KMS-11 (cell line): Measurements from ENCODE around the gene ZP1.

ENCODE experiments used
- H2AFZ ChIP-seq: fragments of 200-600 bp; sonication (generic); 2 replicates; pipeline ENCODE4 v1.6.1; 2016; ENCODE audit warnings: antibody characterized with exemption, mixed run types, low read depth
- H3K27ac ChIP-seq: fragments of 200-600 bp; sonication (generic); 2 replicates; pipeline ENCODE4 v1.6.1; 2016; ENCODE audit warnings: mild to moderate bottlenecking, mixed run types
- H3K27me3 ChIP-seq: fragments of 200-600 bp; sonication (generic); 2 replicates; pipeline ENCODE4 v1.6.1; 2017; ENCODE audit warnings: mild to moderate bottlenecking, low read depth, mixed run types, moderate library complexity; ENCODE audit not compliant: insufficient read depth
- H3K36me3 ChIP-seq: fragments of 200-600 bp; sonication (generic); 2 replicates; pipeline ENCODE4 v1.6.1; 2017; ENCODE audit warnings: mild to moderate bottlenecking, mixed run types; ENCODE audit not compliant: insufficient read depth
- H3K4me1 ChIP-seq: fragments of 200-600 bp; sonication (generic); 2 replicates; pipeline ENCODE4 v1.6.1; 2016; ENCODE audit warnings: mild to moderate bottlenecking, low read depth, mixed run types; ENCODE audit not compliant: poor library complexity, severe bottlenecking
- H3K4me2 ChIP-seq: fragments of 200-600 bp; sonication (generic); 2 replicates; pipeline ENCODE4 v1.7.0; 2016; ENCODE audit warnings: mild to moderate bottlenecking, mixed run types
- H3K4me3 ChIP-seq: fragments of 200-600 bp; sonication (generic); IDR thresholded peaks from 2 replicates; pipeline ENCODE4 v1.6.1; 2017; ENCODE audit warnings: low read depth, low read length, mixed read lengths; ENCODE audit not compliant: insufficient read depth
- H3K79me2 ChIP-seq: fragments of 200-600 bp; sonication (generic); 2 replicates; pipeline ENCODE4 v1.6.1; 2016; ENCODE audit warnings: low read depth, mixed run types; ENCODE audit not compliant: insufficient read depth
- H3K9ac ChIP-seq: fragments of 200-600 bp; sonication (generic); 2 replicates; pipeline ENCODE4 v1.6.1; 2016; ENCODE audit warnings: mild to moderate bottlenecking, mixed run types
- H4K20me1 ChIP-seq: fragments of 200-600 bp; sonication (generic); 2 replicates; pipeline ENCODE4 v1.6.1; 2016; ENCODE audit warnings: mild to moderate bottlenecking, mixed run types; ENCODE audit not compliant: insufficient read depth
- CTCF ChIP-seq: fragments of 200-600 bp; sonication (generic); conservative IDR thresholded peaks from 2 replicates; pipeline ENCODE4 v1.6.1; 2017; ENCODE audit warnings: low read depth, mild to moderate bottlenecking, antibody characterized with exemption, low read length, moderate library complexity, mixed read lengths

The ZP1 gene

GRCh38 chr11:60879971-60880588 lies 12.7 kb downstream of the ZP1 start:
- Histone ChIP-seq H3K4me1 (no peaks in the 10 kb centered on the region), H3K9ac (no peak overlapping the region), H3K27ac (no peak overlapping the region), H3K4me3 (no peak overlapping the region), H3K36me3 (no peaks in the 10 kb centered on the region), H3K4me2 (no peak overlapping the region), H3K27me3 (no peaks in the 10 kb centered on the region), H3K79me2 (no peaks in the 10 kb centered on the region), H4K20me1 (no peaks in the 10 kb centered on the region), H2AFZ (no peak overlapping the region)
- TF ChIP-seq CTCF: no peak

- H3K4me1 ChIP-seq: no peaks in the 10 kb centered on the region
- no peak overlapping the region for H3K4me3 ChIP-seq
- H3K9ac ChIP-seq: no peak overlapping the region
- H3K27me3 ChIP-seq: no peaks in the 10 kb centered on the region
- H4K20me1 ChIP-seq: no peaks in the 10 kb centered on the region
- H3K79me2 ChIP-seq: no peaks in the 10 kb centered on the region
- H2AFZ ChIP-seq: no peak overlapping the region
- no peak for TF ChIP-seq CTCF
- H3K27ac ChIP-seq: no peak overlapping the region
- no peaks in the 10 kb centered on the region for H3K36me3 ChIP-seq
- H3K4me2 ChIP-seq: no peak overlapping the region
These were observed 13.4 kb downstream of the ZP1 start for GRCh38 chr11:60880643-60881282.

GRCh38 chr11:60887556-60887955 lies 20.2 kb downstream of the ZP1 start:
- H3K79me2 ChIP-seq: no peaks in the 10 kb centered on the region
- H2AFZ ChIP-seq: no peak overlapping the region
- no peak overlapping the region for H3K27ac ChIP-seq
- H3K36me3 ChIP-seq: no peaks in the 10 kb centered on the region
- no peaks in the 10 kb centered on the region for H3K27me3 ChIP-seq
- no peak overlapping the region for H3K4me3 ChIP-seq
- H3K4me2 ChIP-seq: no peak overlapping the region
- peak; percentile 86 for TF ChIP-seq CTCF
- H4K20me1 ChIP-seq: no peaks in the 10 kb centered on the region
- no peak overlapping the region for H3K9ac ChIP-seq
- peaks cover 3% of the 10 kb centered on the region for H3K4me1 ChIP-seq

- Histone ChIP-seq H2AFZ (no peak overlapping the region), H3K4me3 (no peak overlapping the region), H3K27me3 (no peaks in the 10 kb centered on the region), H3K36me3 (no peaks in the 10 kb centered on the region), H3K79me2 (no peaks in the 10 kb centered on the region), H3K27ac (no peak overlapping the region), H4K20me1 (no peaks in the 10 kb centered on the region), H3K4me2 (no peak overlapping the region), H3K4me1 (peaks cover 3% of the 10 kb centered on the region), H3K9ac (no peak overlapping the region)
- no peak for TF ChIP-seq CTCF
These were observed 22.5 kb downstream of the ZP1 start for GRCh38 chr11:60889869-60890311.
